Neural progenitor cell (in vitro differentiated cells): ENCODE measurements around the gene RIC1.

Experiments
- EZH2 ChIP-seq: fragments of 200-600 bp; sonication (generic); IDR thresholded peaks from 2 replicates; pipeline ENCODE4 v1.6.1; 2017; ENCODE audit warnings: antibody characterized with exemption, mild to moderate bottlenecking, moderate library complexity
- EZH2phosphoT487 ChIP-seq: fragments of 200-600 bp; sonication (generic); IDR thresholded peaks from 2 replicates; pipeline ENCODE4 v1.6.1; 2017; ENCODE audit warnings: antibody characterized with exemption
- TF ChIP-seq, protein P1 (sequence below): fragments of 200-600 bp; sonication (generic); IDR thresholded peaks from 2 replicates; pipeline ENCODE4 v1.5.1; 2017; ENCODE audit warnings: antibody characterized with exemption, mild to moderate bottlenecking

DNA sequence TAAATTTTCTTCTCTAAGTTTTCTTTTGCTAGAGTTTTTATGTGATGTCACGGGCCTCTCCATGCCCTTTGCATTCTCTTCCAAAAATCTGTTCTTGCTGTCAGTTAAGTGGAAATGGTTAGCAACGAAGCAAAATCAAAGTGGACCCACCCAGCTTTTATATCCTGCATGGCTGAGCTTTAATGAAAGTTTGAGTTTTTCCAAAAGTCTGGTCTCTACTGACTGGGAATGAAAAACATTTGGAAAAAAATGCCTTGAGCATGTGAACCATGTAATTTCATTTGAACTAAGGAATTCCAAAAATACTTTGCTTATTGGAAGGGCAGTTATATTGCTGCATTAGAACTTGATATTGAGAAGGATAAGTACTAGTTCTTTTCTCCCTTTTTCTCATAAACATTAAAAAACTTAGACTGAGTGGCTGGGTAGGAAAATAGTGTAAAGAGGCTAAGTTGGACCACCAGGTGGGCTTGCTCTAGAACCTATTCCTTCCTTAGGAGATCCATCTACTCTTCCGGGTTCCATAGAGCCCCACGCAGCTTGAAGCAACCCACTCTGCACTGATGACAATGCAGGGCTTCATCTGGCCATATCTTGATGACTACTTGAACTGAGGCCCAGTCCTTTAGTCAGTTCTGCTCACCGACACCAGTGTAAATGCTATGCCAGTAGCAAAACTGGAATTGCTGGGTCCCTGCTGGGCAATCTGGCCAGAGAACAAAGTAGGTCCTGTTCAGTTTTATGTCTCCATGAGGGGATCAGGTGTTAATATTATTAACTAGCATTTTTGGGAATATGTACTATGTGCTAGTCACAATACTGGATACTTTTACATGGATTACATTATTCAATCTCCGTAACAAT lies 17.4 kb upstream of the RIC1 start:
- TF ChIP-seq, protein P1, sequence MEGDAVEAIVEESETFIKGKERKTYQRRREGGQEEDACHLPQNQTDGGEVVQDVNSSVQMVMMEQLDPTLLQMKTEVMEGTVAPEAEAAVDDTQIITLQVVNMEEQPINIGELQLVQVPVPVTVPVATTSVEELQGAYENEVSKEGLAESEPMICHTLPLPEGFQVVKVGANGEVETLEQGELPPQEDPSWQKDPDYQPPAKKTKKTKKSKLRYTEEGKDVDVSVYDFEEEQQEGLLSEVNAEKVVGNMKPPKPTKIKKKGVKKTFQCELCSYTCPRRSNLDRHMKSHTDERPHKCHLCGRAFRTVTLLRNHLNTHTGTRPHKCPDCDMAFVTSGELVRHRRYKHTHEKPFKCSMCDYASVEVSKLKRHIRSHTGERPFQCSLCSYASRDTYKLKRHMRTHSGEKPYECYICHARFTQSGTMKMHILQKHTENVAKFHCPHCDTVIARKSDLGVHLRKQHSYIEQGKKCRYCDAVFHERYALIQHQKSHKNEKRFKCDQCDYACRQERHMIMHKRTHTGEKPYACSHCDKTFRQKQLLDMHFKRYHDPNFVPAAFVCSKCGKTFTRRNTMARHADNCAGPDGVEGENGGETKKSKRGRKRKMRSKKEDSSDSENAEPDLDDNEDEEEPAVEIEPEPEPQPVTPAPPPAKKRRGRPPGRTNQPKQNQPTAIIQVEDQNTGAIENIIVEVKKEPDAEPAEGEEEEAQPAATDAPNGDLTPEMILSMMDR, result no peak
- TF ChIP-seq EZH2phosphoT487 (no peak), EZH2 (no peak)
